Aorta (tissue), 5 donors: ENCODE results near the gene RNU7-1. TPM values are rescaled to one million over a fixed set of nuclear protein-coding genes. Genes with fewer than 3 reads are reported as not detected.

Experiments
- ATAC-seq: fragments of 200-7000 bp; cut with Tn5 transposase; one replicate; pipeline ENCODE4 v1.9.1; 2022; ENCODE audit warnings: moderate library complexity; ENCODE audit not compliant: low FRiP score
- DNase-seq, 2 donors: peaks; one replicate each; pipeline ENCODE4 v3.0.0-alpha.2; 2020
- H3K27ac ChIP-seq, 2 donors: one replicate each; pipeline ENCODE4 v1.5.1; 2013; ENCODE audit warnings: low read length in 2 of 2, mild to moderate bottlenecking in 2 of 2, moderate library complexity in 2 of 2, control low read depth in 1 of 2, inconsistent platforms in 1 of 2, low read depth in 1 of 2
- H3K27me3 ChIP-seq, 2 donors: one replicate each; pipeline ENCODE4 v1.6.1; 2013; ENCODE audit warnings: control low read depth in 1 of 2, low read length in 1 of 2, mild to moderate bottlenecking in 1 of 2, moderate library complexity in 1 of 2; ENCODE audit not compliant: insufficient read depth in 2 of 2, control insufficient read depth in 1 of 2
- H3K36me3 ChIP-seq, 2 donors: one replicate each; pipeline ENCODE4 v1.6.1; 2013; ENCODE audit warnings: control low read depth in 1 of 2, low read length in 1 of 2, mild to moderate bottlenecking in 1 of 2; ENCODE audit not compliant: insufficient read depth in 2 of 2, control insufficient read depth in 1 of 2
- H3K4me1 ChIP-seq, 2 donors: one replicate each; pipeline ENCODE4 v1.6.1; 2013; ENCODE audit warnings: low read length in 2 of 2, control low read depth in 1 of 2, mild to moderate bottlenecking in 1 of 2, moderate library complexity in 1 of 2; ENCODE audit not compliant: insufficient read depth in 2 of 2, control insufficient read depth in 1 of 2
- H3K4me3 ChIP-seq, 2 donors: one replicate each; pipeline ENCODE4 v1.5.1; 2013; ENCODE audit warnings: low read length in 2 of 2, control low read depth in 1 of 2, mild to moderate bottlenecking in 1 of 2
- H3K9me3 ChIP-seq: one replicate; pipeline ENCODE4 v1.6.1; 2013; ENCODE audit warnings: mild to moderate bottlenecking, low read length; ENCODE audit not compliant: control insufficient read depth
- WGBS, 2 donors: extraction: QIAGEN DNeasy Blood & Tissue Kit; methylation state at CpG; one replicate each; pipeline ENCODE4 v1.1.7; 2013; 5-methylcytosine and 5-hydroxymethylcytosine counted together
- intact Hi-C, 2 donors: fragments of 100-400 bp; cut with DNase I; formaldehyde crosslinking; loops; one replicate each; pipeline versions ENCODE4 v1.14.2 to v1.15.0; 2022
- polyA plus RNA-seq, 2 donors: library from polyadenylated mRNA; stranded (reverse); fragments of 200-250 nt; gene quantifications; one replicate each; pipeline ENCODE4 v1.2.3, GENCODE V29; 2013
- total RNA-seq, 2 donors: library from RNA; stranded (reverse); fragmentation: NEBNext Ultra II Directional; extraction: Animal tissue kit (Norgen Biotek cat#: 25700); gene quantifications; one replicate each; pipeline ENCODE4 v1.2.1, GENCODE V29; 2021
- donor health status: healthy with polysubstance abuse.
- donor health status: Bipolar disorder and iron deficiency.
- donor health status: DM: no; HTN: no; CAD: no.
- donor health status: DM: no; HTN: no; CAD: no.
- donor health status: DM: yes; HTN: yes; CAD: no.

The RNU7-1 gene
- total and polyA plus RNA-seq, 4 donors, result not detected

GRCh38 chr12:6916426-6917200, 27.0 kb upstream of the RNU7-1 start:
- Histone ChIP-seq H3K27ac (no peak overlapping the region), H3K36me3 (no peaks in the 10 kb centered on the region), H3K4me1 (no peaks in the 10 kb centered on the region), H3K27me3 (no peaks in the 10 kb centered on the region), H3K4me3 (no peak overlapping the region), H3K9me3 (no peaks in the 10 kb centered on the region)
- WGBS, 2 donors, result 86 to 93% methylated on average over 11 of the region's 11 CpGs
- DNase-seq (peak; percentile 30 to 67), ATAC-seq (no peak)
- intact Hi-C loops, result no loop called here

GRCh38 chr12:6917491-6918231, 26.0 kb upstream of the RNU7-1 start:
- no peak overlapping the region for H3K4me3 ChIP-seq
- ATAC-seq (no peak), DNase-seq (peak; percentile 42 to 53)
- 74 to 82% methylated on average over 14 of the region's 14 CpGs for WGBS, 2 donors
- H3K4me1 ChIP-seq, result no peaks in the 10 kb centered on the region
- H3K27ac ChIP-seq, result no peak overlapping the region
- no peaks in the 10 kb centered on the region for H3K36me3 ChIP-seq
- intact Hi-C loops, result no loop called here
- H3K27me3 ChIP-seq, result no peaks in the 10 kb centered on the region
- no peaks in the 10 kb centered on the region for H3K9me3 ChIP-seq

GRCh38 chr12:6919588-6919987, 24.0 kb upstream of the RNU7-1 start:
- no peaks in the 10 kb centered on the region for H3K36me3 ChIP-seq
- ATAC-seq, result no peak

DNA sequence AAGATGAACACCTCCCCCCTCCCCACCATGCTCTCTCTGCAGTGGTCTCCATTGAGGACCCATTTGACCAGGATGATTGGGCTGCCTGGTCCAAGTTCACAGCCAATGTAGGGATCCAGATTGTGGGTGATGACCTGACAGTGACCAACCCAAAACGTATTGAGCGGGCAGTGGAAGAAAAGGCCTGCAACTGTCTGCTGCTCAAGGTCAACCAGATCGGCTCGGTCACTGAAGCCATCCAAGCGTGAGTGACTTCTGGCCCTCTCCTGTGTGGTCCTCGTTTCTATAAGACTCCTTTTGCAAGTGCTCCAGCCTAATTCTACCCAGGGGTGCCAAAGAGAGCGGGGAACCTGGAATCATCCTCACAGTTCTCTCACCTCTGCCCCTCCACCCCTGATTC, 22.1 kb upstream of the RNU7-1 start:
- peak; percentile 18 to 52 for DNase-seq
- ATAC-seq, result no peak
- H3K4me1 ChIP-seq, result no peaks in the 10 kb centered on the region
- intact Hi-C loops, result no loop called here
- H3K36me3 ChIP-seq, result no peaks in the 10 kb centered on the region
- no peak overlapping the region for H3K4me3 ChIP-seq
- WGBS, 2 donors, result 77 to 80% methylated on average over 7 of the region's 7 CpGs
- no peaks in the 10 kb centered on the region for H3K27me3 ChIP-seq
- no peaks in the 10 kb centered on the region for H3K9me3 ChIP-seq
- H3K27ac ChIP-seq, result no peak overlapping the region

More at GRCh38 chr12:6919588-6919987, 24.0 kb upstream of the RNU7-1 start:
- no peak overlapping the region for H3K4me3 ChIP-seq
- 70 to 71% methylated on average over 7 of the region's 7 CpGs for WGBS, 2 donors
- intact Hi-C loops, result no loop called here
- no peaks in the 10 kb centered on the region for H3K27me3 ChIP-seq
- no peaks in the 10 kb centered on the region for H3K9me3 ChIP-seq
- no peaks in the 10 kb centered on the region for H3K4me1 ChIP-seq
- H3K27ac ChIP-seq, result no peak overlapping the region
- DNase-seq, result peak; percentile 27 to 31

GRCh38 chr12:6921996-6922946, 21.3 kb upstream of the RNU7-1 start:
- ATAC-seq (no peak), DNase-seq (peak; percentile 48 to 71)
- intact Hi-C loops, result no loop called here
- no peaks in the 10 kb centered on the region for H3K27me3 ChIP-seq
- no peak overlapping the region for H3K4me3 ChIP-seq
- no peak overlapping the region for H3K27ac ChIP-seq
- 74% methylated on average over 9 of the region's 9 CpGs for WGBS, 2 donors
- no peaks in the 10 kb centered on the region for H3K9me3 ChIP-seq
- no peaks in the 10 kb centered on the region for H3K4me1 ChIP-seq
- no peaks in the 10 kb centered on the region for H3K36me3 ChIP-seq

DNA sequence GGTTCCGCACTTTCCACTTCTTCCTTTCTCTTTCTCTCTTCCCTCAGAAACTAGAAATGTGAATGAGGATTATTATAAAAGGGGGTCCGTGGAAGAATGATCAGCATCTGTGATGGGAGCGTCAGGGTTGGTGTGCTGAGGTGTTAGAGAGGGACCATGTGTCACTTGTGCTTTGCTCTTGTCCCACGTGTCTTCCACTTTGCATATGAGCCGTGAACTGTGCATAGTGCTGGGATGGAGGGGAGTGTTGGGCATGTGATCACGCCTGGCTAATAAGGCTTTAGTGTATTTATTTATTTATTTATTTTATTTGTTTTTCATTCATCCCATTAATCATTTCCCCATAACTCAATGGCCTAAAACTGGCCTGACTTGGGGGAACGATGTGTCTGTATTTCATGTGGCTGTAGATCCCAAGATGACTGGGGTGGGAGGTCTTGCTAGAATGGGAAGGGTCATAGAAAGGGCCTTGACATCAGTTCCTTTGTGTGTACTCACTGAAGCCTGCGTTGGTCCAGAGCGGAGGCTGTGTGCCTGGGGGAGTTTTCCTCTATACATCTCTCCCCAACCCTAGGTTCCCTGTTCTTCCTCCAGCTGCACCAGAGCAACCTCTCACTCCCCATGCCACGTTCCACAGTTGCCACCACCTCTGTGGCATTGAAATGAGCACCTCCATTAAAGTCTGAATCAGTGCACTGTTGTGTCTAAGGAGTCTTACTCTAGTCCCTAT, 20.4 kb upstream of the RNU7-1 start:
- no peaks in the 10 kb centered on the region for H3K27me3 ChIP-seq
- no peak overlapping the region for H3K27ac ChIP-seq
- WGBS, 2 donors, result 73 to 75% methylated on average over 10 of the region's 10 CpGs
- intact Hi-C loops, result no loop called here
- DNase-seq (peak; percentile 27 to 39), ATAC-seq (no peak)
- H3K4me3 ChIP-seq, result no peak overlapping the region
- no peaks in the 10 kb centered on the region for H3K9me3 ChIP-seq
- H3K36me3 ChIP-seq, result no peaks in the 10 kb centered on the region
- H3K4me1 ChIP-seq, result no peaks in the 10 kb centered on the region

DNA sequence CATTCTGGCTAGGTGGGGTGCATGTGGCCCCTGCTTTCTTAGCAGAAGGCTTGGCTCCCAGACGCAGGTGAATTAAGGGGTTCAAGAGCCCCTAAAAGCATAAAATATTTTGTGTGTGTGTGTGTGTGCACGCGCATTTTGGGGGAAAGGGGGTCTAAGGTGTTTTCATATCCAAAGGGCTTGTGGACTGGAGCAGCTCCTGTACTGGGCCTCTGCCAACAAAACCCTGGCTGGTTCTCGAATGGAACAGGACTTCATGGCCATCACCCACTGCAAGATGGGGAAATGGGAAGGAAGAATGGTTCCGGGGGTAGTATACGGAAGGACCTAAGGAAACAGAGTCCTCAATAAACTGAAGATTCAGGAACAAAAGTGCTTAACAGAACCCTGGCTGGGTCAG, 19.8 kb upstream of the RNU7-1 start:
- no peak overlapping the region for H3K4me3 ChIP-seq

GRCh38 chr12:6925239-6925539, 18.4 kb upstream of the RNU7-1 start:
- ATAC-seq, result no peak
- Histone ChIP-seq H3K9me3 (no peaks in the 10 kb centered on the region), H3K4me3 (no peak overlapping the region), H3K27ac (peak overlapping the region; percentile 68 to 94), H3K36me3 (no peaks in the 10 kb centered on the region), H3K4me1 (no peaks in the 10 kb centered on the region), H3K27me3 (no peaks in the 10 kb centered on the region)
- 0 to 8% methylated on average over 1 of the region's 1 CpG for WGBS, 2 donors
- intact Hi-C loops, result loop anchor here (2.0 to 5.0 kb wide), 2 partner anchors 40 to 58 kb away; partner anchors contain the start of gene TPI1 (in 1 of the 2)
- no peak for DNase-seq

More for the DNA sequence above, 19.8 kb upstream of the RNU7-1 start:
- no peak overlapping the region for H3K27ac ChIP-seq
- ATAC-seq, result no peak
- H3K9me3 ChIP-seq, result no peaks in the 10 kb centered on the region
- no peaks in the 10 kb centered on the region for H3K36me3 ChIP-seq
- no peaks in the 10 kb centered on the region for H3K27me3 ChIP-seq
- WGBS, 2 donors, result 33 to 39% methylated on average over 6 of the region's 6 CpGs
- H3K4me1 ChIP-seq, result no peaks in the 10 kb centered on the region
- DNase-seq, result peak; percentile 46 to 49
- intact Hi-C loops, result loop anchor here (2.0 kb wide), 1 partner anchor 41 kb away; no protein-coding TSS in a partner anchor
